Measurements from ENCODE around the gene ADAMTS14.

The ADAMTS14 gene

DNA sequence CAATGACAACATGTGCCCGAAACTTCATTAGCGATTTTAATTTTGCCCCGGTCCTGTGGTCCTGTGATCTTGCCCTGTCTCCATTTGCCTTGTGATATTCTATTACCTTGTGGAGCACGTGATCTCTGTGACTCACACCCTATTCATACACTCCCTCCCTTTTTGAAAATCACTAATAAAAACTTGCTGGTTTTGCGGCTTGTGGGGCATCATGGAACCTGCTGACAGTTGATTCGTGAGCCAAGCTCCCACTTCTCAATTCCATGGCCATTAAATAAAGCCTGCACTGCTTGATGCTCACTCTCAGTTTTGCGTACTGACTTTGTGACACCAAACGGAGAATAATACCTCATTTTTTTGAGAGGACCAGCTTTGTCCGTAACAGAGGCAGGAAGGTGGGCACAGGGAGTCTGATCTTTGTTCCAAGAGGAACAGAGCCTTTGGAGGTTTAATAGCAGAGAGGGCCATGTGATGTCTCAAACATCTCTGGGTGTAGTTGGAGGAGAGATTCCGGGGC, 3.8 kb upstream of the ADAMTS14 start:
- POLR2A ChIA-PET, result no interaction called here
- CTCF ChIA-PET, result no interaction called here
- TF ChIP-seq, protein P1, sequence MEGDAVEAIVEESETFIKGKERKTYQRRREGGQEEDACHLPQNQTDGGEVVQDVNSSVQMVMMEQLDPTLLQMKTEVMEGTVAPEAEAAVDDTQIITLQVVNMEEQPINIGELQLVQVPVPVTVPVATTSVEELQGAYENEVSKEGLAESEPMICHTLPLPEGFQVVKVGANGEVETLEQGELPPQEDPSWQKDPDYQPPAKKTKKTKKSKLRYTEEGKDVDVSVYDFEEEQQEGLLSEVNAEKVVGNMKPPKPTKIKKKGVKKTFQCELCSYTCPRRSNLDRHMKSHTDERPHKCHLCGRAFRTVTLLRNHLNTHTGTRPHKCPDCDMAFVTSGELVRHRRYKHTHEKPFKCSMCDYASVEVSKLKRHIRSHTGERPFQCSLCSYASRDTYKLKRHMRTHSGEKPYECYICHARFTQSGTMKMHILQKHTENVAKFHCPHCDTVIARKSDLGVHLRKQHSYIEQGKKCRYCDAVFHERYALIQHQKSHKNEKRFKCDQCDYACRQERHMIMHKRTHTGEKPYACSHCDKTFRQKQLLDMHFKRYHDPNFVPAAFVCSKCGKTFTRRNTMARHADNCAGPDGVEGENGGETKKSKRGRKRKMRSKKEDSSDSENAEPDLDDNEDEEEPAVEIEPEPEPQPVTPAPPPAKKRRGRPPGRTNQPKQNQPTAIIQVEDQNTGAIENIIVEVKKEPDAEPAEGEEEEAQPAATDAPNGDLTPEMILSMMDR (IDR thresholded peaks at IDR 0.05; ENCODE audit: control extremely low read depth, extremely low read depth, low read depth, missing control alignments), result no peak
- no peak for DNase-seq (ENCODE audit: extremely low spot score)

DNA sequence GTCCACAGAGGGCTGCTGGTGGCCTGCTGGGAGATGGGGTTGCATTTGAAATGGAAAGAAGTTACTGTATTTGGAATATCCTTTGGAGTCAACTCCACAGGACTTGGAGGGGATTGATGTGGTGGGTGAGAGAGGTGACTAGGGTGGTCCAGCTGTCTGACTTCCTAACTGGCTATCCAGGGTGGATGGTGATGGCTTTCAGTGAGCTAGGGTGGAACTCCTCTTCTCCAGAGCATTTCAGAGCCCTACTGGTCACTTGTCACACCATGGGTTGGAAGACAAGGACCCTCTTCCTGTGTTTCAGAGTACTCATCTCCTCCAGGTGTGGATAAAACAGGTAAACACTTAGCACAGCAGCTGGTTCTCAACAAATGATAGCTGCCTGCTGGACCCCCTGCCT, 3.3 kb upstream of the ADAMTS14 start:
- POLR2A ChIA-PET, result no interaction called here
- no peak for DNase-seq (ENCODE audit: extremely low spot score)
- CTCF ChIA-PET, result no interaction called here
- TF ChIP-seq, protein P1 (IDR thresholded peaks at IDR 0.05; ENCODE audit: control extremely low read depth, extremely low read depth, low read depth, missing control alignments), result no peak

DNA sequence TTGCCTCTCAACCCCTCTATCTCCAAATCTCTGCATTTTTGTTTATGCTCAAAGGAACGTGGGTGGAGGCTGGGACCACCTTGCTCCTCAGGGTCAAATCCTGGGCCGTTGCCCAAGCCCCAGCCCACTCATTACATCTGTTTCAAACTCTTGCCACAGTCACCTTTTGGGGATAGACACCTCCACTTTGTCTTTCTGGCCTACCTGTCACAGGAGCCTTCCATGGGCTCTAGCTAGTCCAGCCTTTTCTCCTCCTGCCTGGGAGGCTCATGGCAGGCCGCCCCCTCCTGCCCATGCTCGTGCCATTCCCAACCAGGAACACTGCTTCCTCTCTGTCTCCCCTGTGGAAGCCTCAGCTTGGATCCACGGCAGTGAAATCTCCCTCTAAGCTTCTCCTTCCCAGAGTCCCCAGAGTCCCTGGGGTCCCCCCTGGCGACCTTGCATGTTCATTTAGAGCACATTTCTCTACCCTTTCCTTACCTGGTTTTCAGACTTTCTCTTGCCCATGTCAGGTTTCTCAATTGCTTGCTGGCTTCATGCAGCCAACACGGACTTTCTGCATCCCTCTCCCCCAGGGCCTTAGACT, 2.5 kb upstream of the ADAMTS14 start:
- ChIA-PET POLR2A (no interaction called here), CTCF (no interaction called here)
- TF ChIP-seq, protein P1 (IDR thresholded peaks at IDR 0.05; ENCODE audit: control extremely low read depth, extremely low read depth, low read depth, missing control alignments), result no peak
- DNase-seq (ENCODE audit: extremely low spot score), result no peak

DNA sequence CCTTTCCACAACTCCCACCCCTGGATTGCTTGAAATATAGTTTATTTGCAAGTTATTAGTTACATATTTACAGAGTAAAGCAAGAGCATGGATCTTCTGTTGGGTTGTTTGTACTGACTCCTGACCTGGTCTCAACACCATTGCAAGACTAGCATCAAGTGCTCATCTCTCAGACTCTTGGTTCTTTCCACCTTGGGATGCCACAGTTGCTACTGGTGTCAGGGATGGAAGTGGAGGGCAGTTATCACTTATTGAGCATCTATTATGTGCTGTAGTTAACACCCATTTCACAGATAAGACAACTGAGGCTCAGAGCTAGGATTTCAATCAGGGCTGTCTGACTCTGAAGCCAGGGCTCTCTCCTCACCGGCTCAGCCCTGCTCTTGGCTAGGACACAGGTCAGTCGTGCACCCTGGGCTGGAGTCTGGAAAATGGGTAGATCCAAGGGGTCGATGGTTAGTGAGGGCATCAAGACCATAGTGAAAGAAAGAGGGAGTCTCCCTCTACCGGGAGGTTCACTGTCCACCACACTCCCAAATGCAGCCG, 614 bp upstream of the ADAMTS14 start:
- ChIA-PET POLR2A (no interaction called here), CTCF (interaction anchor here (1.3 kb wide), 1 partner anchor 15 kb away, joined by 3 read pairs; no protein-coding TSS in a partner anchor)
- no peak for DNase-seq (ENCODE audit: extremely low spot score)
- TF ChIP-seq, protein P1 (IDR thresholded peaks at IDR 0.05; ENCODE audit: control extremely low read depth, extremely low read depth, low read depth, missing control alignments), result no peak

DNA sequence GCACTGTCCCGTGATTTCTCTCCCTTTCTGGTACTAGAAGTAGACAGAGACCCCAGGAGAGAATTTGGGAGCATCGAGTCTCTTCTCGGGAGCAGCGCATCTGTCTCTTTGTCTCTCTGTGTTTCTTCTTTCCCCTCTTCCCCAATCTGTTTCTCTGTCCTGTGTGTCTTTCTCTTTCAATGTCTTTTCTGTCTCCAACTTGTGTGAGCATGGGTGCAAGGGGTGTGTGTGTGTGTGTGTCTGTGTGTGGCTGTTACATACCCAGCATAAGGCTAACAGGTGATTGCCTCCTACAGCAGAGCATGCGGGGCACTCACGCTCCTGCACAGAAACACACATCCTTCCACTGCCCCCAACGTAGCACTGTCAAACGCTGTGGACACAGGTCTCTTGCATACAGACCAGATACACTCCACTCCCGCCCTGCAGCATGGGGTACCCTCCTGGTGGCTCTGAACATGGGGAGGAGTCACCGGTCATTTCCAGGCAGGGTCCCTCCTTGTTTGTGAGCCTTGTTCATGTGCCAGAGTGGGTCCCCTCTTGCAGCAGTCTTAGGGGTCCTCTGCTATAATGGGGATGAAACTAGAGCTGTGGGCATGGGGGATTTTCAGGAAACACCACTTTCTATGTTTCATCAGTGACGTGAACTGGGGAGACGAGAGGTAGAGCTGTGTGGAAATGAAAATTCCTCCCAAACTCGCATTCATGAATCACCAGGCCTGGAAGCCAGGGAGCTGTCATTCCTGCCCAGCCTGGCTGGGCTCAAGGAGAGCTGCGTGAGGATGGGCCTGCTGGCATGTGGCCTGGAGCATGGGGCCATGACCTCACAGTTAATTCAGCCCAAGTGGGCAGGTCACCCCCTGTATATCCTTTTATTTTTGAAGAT, 980 bp downstream of the ADAMTS14 start:
- ChIA-PET CTCF (no interaction called here), POLR2A (interaction anchor here (0.6 kb wide), 1 partner anchor 211 kb away, joined by 4 read pairs; no protein-coding TSS in a partner anchor)
- TF ChIP-seq, protein P1 (IDR thresholded peaks at IDR 0.05; ENCODE audit: control extremely low read depth, extremely low read depth, low read depth, missing control alignments), result no peak
- DNase-seq (ENCODE audit: extremely low spot score), result no peak

DNA sequence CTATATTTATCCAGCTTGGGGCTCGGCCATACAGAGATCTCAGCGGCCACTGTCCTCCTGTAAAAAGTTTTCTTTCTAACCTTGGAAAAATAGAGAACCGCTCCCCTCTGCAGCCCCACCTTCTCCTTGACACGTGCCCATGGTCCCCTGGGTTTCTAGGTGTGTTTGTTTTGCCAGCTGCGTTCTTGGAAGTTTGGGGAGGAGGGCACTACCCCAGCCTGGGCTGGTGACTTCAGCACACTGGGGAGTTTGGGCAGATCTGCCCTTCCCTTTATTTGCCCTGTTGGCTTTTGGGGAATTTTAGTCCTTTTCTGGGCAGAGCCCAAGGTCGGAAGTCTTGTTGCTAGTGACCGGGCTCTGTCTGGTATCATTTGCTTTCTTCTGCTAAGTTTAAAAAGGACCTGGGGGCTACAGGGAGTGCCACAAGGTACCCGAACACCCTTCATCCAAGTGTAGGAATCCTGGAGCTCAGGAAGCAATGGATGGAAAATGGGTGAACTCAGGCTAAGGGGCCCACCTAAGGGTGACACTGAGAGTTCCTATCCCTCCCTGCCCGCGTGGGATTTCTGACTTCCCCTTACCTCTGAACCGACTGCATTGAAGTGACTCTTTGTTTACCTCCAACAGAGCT, 1.7 kb downstream of the ADAMTS14 start:
- POLR2A ChIA-PET, result interaction anchor here (0.6 kb wide), 1 partner anchor 210 kb away, joined by 4 read pairs; no protein-coding TSS in a partner anchor
- DNase-seq (ENCODE audit: extremely low spot score), result no peak
- CTCF ChIA-PET, result interaction anchor here (0.6 to 1.3 kb wide), 2 partner anchors 11 to 214 kb away, joined by 3 read pairs; partner anchors contain the start of gene PCBD1
- TF ChIP-seq, protein P1 (IDR thresholded peaks at IDR 0.05; ENCODE audit: control extremely low read depth, extremely low read depth, low read depth, missing control alignments), result no peak
